ENCODE results near the gene ARPIN.
"Not testable (repeated sequence)": the region's sequence is repeated elsewhere in the genome, so short reads cannot be mapped to it uniquely, and the experiment has no call there.

ARPIN gene

DNA sequence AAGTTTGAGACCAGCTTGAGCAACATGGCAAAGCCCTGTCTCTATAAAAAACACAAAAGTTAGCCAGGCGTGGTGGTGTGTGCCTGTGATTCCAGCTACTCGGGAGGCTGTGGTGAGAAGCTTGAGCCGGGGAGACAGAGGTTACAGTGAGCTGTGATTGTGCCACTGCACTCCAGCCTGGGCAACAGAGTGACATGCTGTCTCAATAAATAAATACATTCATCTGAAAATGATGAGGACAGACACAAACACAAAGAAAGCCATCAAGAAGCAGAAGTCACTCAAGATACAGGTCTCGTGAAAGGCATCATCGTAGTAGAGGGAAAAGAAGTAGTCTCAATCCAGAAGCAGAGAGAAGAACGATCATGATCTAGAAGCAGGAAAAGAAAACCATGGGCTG, 37.0 kb downstream of the ARPIN start:
- no peak for DNase-seq

DNA sequence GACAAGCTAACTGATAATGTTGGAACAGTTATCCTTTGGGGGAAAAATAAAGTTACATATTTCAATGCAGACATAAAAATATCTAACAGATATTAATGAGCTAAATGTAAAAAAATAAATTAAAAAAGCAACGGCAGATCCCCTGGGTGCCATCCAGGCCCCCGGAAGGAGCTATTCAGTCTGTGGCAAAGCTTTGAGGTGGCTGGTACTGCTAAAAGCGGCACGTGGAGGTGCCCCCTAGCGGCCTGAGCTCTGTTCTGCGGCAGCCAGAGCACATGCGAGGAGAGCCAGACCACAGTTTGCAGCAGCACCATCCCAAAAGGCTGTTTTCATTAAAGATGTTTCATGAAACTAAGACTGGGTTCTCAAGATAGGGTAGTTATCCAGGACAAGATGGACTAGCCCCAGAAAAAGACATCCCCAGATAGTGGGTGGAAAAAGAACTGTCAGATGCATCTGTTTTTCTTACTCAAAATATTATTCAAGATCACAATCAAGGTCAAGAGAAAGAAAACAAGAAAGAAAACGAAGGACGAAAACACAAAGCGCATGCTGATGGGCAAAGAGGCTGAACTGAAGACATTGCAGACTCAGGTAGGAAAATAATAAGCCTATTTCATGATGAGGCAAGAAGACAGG, 37.7 kb downstream of the ARPIN start:
- DNase-seq: peak; percentile 82

- DNase-seq: no peak
Measured at GRCh38 chr15:89870688-89871288, 42.0 kb downstream of the ARPIN start.

- no peak for DNase-seq
Measured at GRCh38 chr15:89870006-89870405, 42.7 kb downstream of the ARPIN start.

GRCh38 chr15:89869490-89869889, 43.3 kb downstream of the ARPIN start:
- DNase-seq: not testable (repeated sequence)

- DNase-seq: no peak
Measured at GRCh38 chr15:89864958-89865739, 47.6 kb downstream of the ARPIN start.

DNA sequence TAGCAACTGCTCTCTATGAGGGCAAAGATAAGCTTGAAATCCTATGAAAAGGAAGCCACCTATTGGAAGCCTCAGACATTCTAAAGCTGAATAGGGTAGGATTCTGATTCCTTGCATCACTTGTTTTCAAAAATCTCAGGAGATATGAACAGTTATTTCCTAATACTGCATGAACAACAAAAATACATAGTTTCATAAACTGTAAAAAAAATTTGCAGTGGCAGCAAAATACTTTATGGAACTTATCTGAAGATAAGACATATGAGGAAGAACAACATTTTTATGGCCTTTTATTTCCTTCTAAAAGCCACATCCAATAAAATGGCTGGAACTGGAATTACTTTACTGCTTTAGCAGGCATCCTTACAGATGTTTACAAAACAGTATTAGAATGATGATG, 48.8 kb downstream of the ARPIN start:
- no peak for DNase-seq

- DNase-seq: no peak
Measured at GRCh38 chr15:89860891-89861290, 51.9 kb downstream of the ARPIN start.

GRCh38 chr15:89860431-89860830, 52.3 kb downstream of the ARPIN start:
- no peak for DNase-seq

GRCh38 chr15:89858661-89859458, 53.9 kb downstream of the ARPIN start:
- DNase-seq: no peak

DNA sequence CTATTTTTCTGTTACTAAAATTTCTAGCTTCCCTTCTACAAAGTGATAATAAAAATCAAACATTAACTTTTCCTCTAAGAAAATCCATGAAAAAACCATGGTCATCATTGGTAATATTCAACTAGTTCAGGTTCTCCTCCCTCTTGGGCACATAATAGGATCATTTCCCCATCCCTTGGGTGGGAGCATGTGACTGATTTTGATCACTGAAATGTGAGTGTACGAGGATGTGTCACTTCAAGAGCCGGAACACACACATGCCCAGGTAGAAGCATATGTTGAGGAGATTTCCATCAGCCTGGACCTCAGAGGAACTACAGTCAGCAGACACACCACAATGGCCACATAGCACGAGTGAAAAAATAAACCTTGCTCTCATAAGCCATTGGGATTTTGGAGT, 55.1 kb downstream of the ARPIN start:
- DNase-seq: no peak

DNA sequence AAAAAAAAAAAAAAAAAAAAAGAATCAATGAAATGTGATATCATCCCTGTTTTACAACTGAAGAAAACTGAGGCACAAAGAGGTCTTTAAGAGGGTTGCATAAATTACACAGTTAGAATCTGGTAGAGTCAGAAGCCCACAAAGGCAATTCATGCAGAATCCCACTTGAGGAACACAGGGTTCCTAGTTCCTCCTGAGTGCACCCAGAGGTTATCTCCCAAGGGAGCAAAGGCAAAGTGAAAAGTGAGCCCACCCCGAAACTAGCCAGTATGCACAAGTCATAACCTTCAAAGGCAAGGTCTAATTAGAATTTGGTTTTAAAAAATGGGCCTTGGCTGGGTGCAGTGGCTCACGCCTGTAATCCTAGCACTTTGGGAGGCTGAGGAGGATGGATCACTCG, 56.8 kb downstream of the ARPIN start:
- DNase-seq: no peak

- DNase-seq: not testable (repeated sequence)
Measured at GRCh38 chr15:89854863-89855262, 57.9 kb downstream of the ARPIN start.

GRCh38 chr15:89852342-89852995, 60.3 kb downstream of the ARPIN start:
- no peak for DNase-seq

- DNase-seq: no peak
Measured at GRCh38 chr15:89851673-89852341, 60.9 kb downstream of the ARPIN start.

GRCh38 chr15:89848970-89849292, 63.8 kb downstream of the ARPIN start:
- no peak for DNase-seq

- DNase-seq: no peak
Measured at GRCh38 chr15:89847101-89847500, 65.7 kb downstream of the ARPIN start.

GRCh38 chr15:89845305-89845893, 67.4 kb downstream of the ARPIN start:
- DNase-seq: no peak

All from activated CD4-positive, CD25-positive, alpha-beta regulatory T cell treated with anti-CD3 and anti-CD28 coated beads, Interleukin-2, amount 50 U/mL, for 72 hours (primary cell).